ENCODE measurements around the gene LMAN2.
A peak's percentile ranks its signal among the peaks of the same experiment; 100 is the strongest.
"Not testable (repeated sequence)": the region's sequence is repeated elsewhere in the genome, so short reads cannot be mapped to it uniquely, and the experiment has no call there.

Gene LMAN2

GRCh38 chr5:177346820-177347219 lies 4.6 kb downstream of the LMAN2 start:
- DNase-seq (ENCODE audit: low read depth) = no peak

- no peak for DNase-seq (ENCODE audit: low read depth)
Measured at GRCh38 chr5:177344891-177345290, 6.6 kb downstream of the LMAN2 start.

DNA sequence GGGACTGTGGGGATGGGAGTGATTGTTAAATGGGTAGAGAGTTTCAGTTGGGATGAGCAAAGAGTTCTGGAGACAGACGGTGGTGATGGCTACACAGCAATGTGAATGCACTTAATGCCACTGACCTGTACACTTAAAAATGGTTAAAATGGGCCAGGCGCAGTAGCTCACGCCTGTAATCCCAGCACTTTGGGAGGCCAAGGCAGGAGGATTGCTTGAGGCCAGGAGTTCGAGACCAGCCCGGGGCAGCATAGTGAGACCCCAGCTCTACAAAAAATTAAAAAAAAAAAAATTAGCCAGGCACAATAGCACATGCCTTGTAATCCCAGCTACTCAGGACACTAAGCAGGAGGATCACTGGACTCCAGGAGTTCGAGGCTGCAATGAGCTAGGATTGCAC lies 7.7 kb downstream of the LMAN2 start:
- no peak for DNase-seq (ENCODE audit: low read depth)

- DNase-seq (ENCODE audit: low read depth) = not testable (repeated sequence)
Measured at GRCh38 chr5:177343000-177343399, 8.5 kb downstream of the LMAN2 start.

DNA sequence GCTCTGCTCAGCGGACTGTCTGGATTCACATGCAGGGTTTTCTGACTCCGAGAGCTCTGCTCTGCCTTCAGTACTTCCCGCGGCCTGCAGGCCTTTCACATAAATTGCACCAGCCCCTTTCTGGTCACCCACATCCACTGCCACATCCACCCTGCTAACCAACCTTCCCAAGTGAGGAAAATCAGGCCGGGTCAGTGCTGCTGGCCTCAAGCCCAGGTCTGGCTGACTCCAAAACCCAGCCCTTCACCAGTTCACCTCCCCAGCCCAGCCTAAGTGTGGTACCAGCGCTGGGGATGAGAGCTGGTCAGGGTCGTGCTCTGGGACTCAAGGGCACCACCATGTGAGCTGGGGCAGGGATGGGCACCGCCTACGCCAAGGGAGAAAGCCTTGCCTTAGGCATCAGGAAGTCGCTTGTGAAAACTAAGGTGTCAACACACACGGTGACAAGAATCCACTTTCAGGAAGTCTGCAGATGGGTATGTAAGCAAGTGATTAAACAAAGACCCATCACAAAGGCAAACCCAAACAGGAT lies 12.3 kb downstream of the LMAN2 start:
- DNase-seq (ENCODE audit: low read depth) = no peak

- DNase-seq (ENCODE audit: low read depth) = no peak
Measured at GRCh38 chr5:177338251-177339106, 13.0 kb downstream of the LMAN2 start.

DNA sequence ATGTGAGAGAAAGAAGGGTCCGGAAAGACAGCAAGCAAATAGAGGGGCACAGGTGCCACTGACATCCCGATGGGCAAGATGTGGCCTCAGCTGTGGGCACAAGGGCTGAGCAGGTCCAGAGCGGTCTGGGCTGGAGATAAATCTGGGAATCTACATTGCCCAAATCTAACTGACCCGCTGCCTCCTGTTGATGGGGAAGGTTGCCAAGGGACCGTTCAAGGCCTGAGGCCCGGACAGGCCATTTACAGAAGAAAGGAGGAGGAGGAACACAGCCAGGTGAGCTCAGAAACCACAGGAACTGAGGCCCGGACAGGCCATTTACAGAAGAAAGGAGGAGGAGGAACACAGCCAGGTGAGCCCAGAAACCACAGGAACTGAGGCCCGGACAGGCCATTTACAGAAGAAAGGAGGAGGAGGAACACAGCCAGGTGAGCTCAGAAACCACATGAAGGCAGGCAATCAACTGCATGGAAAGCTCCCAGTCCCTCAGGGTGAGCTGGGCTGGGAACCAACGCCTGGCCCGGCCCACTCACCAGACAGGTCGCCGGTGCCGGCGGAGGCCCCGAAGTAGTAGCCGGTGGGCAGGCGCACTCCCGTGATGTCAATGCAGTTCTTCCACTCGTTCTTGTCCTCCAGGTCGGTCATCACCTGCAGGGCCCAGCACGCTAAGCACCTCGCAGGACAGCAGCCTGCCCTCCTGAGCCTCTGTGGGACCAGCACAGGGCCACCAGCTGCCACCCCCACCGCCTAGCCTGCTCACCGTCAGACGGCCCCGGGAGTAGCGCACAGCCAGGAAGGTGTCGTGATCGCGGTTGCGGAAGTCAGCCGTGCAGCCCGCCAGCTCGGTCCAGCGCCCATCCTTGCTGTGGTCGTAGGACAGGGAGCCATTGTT lies 14.6 kb downstream of the LMAN2 start:
- no peak for DNase-seq (ENCODE audit: low read depth)

DNA sequence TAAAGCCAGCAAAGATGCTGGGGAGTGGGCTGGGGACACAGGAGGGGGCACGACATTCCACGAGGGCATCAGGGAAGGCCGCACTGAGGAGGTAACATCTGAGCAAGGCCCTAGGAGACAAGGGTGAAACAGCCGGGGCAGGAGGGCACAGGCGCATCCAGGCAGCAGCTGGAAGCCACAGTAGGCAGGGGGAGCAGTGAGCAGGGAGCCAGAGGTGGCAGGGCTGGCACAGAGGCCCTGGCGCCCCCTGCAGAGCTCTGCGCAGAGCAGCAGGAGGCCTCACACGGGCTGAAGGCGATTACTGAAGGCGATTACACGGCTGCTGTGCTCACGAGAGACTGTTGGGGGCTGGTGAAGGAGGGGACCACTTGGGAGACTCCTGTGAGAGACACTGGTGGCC lies 15.4 kb downstream of the LMAN2 start:
- peak; percentile 29 for DNase-seq (ENCODE audit: low read depth)

- DNase-seq (ENCODE audit: low read depth) = no peak
Measured at GRCh38 chr5:177335701-177336065, 15.8 kb downstream of the LMAN2 start.

GRCh38 chr5:177334781-177335700 lies 16.4 kb downstream of the LMAN2 start:
- no peak for DNase-seq (ENCODE audit: low read depth)

DNA sequence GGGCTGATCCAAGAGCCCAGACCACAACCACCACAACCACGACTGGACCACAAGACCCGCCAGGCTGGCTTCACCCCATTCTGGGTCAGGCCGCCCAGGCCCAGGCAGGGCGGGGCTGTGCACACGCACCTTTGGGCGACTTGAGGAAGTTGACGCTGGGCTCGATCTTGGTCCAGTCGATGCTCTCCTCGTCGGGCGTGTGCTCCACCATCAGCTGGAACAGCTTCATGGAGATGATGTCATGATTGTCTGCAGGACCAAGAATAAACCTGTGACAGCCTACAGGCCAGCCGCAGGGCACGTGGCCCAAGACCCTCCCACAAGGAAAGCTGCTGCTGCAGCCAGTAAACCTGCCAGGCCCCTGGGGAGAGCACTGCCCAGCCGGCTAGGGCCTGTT lies 17.3 kb downstream of the LMAN2 start:
- DNase-seq (ENCODE audit: low read depth) = no peak

DNA sequence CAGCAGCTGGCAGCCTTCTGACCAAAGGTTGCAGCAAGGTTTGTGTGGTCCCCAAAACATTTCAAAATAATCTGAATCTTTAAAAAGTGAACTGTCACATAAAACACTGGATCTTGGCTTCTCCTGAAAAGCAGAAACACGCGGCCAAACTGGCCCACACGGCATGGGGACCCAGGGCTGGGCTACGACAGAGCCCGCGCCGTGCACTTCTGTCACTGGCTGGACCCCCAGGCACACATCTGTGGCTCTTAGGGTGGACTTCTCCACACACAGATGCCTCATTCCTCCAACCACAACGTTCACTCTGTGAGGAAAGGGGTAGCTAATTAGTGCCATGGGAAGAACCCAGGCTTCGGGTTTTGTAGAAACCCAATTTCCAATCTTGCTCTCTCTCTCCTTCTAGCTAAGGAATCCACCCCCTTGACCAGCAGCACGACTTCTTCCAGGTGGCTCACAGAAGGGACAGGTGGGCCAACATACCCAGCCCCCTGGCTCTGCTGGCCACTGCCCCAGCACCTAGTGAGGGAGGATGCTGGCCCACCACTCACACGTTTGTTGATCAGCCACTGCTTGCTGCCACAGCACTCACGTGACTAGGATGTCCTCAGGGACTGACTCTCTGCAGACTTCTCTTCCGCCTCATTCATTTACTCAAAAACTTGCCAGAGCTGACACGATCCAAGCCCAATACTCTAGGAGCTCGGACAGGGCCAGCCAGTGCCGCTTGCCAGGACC lies 17.9 kb downstream of the LMAN2 start:
- DNase-seq (ENCODE audit: low read depth) = no peak

DNA sequence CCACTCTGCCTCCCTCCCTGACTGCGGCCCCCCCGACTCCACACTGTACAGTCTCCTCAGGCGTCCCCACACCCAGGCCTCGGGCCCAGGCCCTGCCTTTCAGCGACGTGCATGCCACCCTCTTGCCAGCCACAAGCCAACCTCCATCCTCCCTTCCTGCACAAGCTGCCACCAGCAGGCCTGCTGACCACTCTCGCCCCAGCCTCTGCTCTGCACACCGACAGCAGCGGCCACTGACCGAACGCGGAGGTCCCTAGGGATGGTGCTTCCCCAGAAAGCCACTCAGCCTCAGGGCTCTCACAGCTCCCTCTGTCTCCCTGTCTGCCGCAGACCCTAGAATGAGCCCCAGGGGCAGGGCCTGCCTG lies 18.6 kb downstream of the LMAN2 start:
- no peak for DNase-seq (ENCODE audit: low read depth)

- no peak for DNase-seq (ENCODE audit: low read depth)
Measured at GRCh38 chr5:177332031-177332895, 19.2 kb downstream of the LMAN2 start.

- no peak for DNase-seq (ENCODE audit: low read depth)
Measured at GRCh38 chr5:177330991-177331842, 20.3 kb downstream of the LMAN2 start.

GRCh38 chr5:177329883-177330282 lies 21.6 kb downstream of the LMAN2 start:
- no peak for DNase-seq (ENCODE audit: low read depth)

- no peak for DNase-seq (ENCODE audit: low read depth)
Measured at GRCh38 chr5:177328545-177329231, 22.8 kb downstream of the LMAN2 start.

Data from EH (cell line).